DMS 273 treated with DMSO at 0.1 percent for 48 hours (cell line): ENCODE measurements around the gene ILK.
A peak's percentile ranks its signal among the peaks of the same experiment; 100 is the strongest.

Experiments used
- DNase-seq: peaks from one replicate; lab custom pipeline; 2025; lab: John Stamatoyannopoulos, UW

The ILK gene

GRCh38 chr11:6603287-6604080 is at the start of gene ILK, which contains the start of gene RRP8:
Gene ILK, plus strand, starts transcription at chr11:6603774. Its CDS starts 498 bp downstream, at chr11:6604272.
Gene RRP8, minus strand, starts transcription at chr11:6603616. Its CDS starts 114 bp downstream, at chr11:6603502.
- peak; percentile 23 for DNase-seq

GRCh38 chr11:6554828-6555706 is 48.5 kb upstream of the ILK start:
- DNase-seq: no peak

- no peak for DNase-seq
Measured at GRCh38 chr11:6556139-6556949, 47.2 kb upstream of the ILK start.

GRCh38 chr11:6557063-6557462 is 46.5 kb upstream of the ILK start:
- DNase-seq: no peak

- DNase-seq: no peak
Measured at GRCh38 chr11:6557761-6558674, 45.6 kb upstream of the ILK start.

GRCh38 chr11:6559369-6559768 is 44.2 kb upstream of the ILK start:
- no peak for DNase-seq

GRCh38 chr11:6561288-6561687 is 42.3 kb upstream of the ILK start:
- no peak for DNase-seq

GRCh38 chr11:6563121-6563619 is 40.4 kb upstream of the ILK start:
- DNase-seq: no peak

GRCh38 chr11:6563667-6564066 is 39.9 kb upstream of the ILK start:
- DNase-seq: no peak

- no peak for DNase-seq
Measured at GRCh38 chr11:6565325-6565724, 38.2 kb upstream of the ILK start.

- DNase-seq: no peak
Measured at GRCh38 chr11:6565988-6566703, 37.4 kb upstream of the ILK start.

- DNase-seq: no peak
Measured at GRCh38 chr11:6566704-6567370, 36.7 kb upstream of the ILK start.

GRCh38 chr11:6567371-6567745 is 36.2 kb upstream of the ILK start:
- no peak for DNase-seq

GRCh38 chr11:6568191-6568918 is 35.2 kb upstream of the ILK start:
- DNase-seq: peak; percentile 55

GRCh38 chr11:6569706-6570105 is 33.9 kb upstream of the ILK start:
- DNase-seq: no peak

GRCh38 chr11:6570691-6571427 is 32.7 kb upstream of the ILK start:
- no peak for DNase-seq

GRCh38 chr11:6571434-6572008 is 32.1 kb upstream of the ILK start:
- DNase-seq: no peak

GRCh38 chr11:6572215-6572614 is 31.4 kb upstream of the ILK start:
- no peak for DNase-seq
